Neural progenitor cell (in vitro differentiated cells): ENCODE data around the gene PZP.
"Not testable (repeated sequence)": the region's sequence is repeated elsewhere in the genome, so short reads cannot be mapped to it uniquely, and the experiment has no call there.

Experiments used
- CTCF ChIP-seq: fragments of 200-600 bp; sonication (generic); IDR thresholded peaks from 2 replicates; pipeline ENCODE4 v1.5.1; 2017; ENCODE audit warnings: antibody characterized with exemption, mild to moderate bottlenecking
- EZH2 ChIP-seq: fragments of 200-600 bp; sonication (generic); IDR thresholded peaks from 2 replicates; pipeline ENCODE4 v1.6.1; 2017; ENCODE audit warnings: antibody characterized with exemption, mild to moderate bottlenecking, moderate library complexity
- EZH2phosphoT487 ChIP-seq: fragments of 200-600 bp; sonication (generic); IDR thresholded peaks from 2 replicates; pipeline ENCODE4 v1.6.1; 2017; ENCODE audit warnings: antibody characterized with exemption

GRCh38 chr12:9252791-9253190 is 44.6 kb upstream of the PZP start:
- not testable (repeated sequence) for TF ChIP-seq CTCF, EZH2phosphoT487, EZH2
